Midbrain (tissue), 1 donor: ENCODE data around the gene ITGA2B.
"Not testable (repeated sequence)": the region's sequence is repeated elsewhere in the genome, so short reads cannot be mapped to it uniquely, and the experiment has no call there.

Experiments used
- DNase-seq: peaks from one replicate; lab custom pipeline; 2025; lab: John Stamatoyannopoulos, UW

ITGA2B gene

DNA sequence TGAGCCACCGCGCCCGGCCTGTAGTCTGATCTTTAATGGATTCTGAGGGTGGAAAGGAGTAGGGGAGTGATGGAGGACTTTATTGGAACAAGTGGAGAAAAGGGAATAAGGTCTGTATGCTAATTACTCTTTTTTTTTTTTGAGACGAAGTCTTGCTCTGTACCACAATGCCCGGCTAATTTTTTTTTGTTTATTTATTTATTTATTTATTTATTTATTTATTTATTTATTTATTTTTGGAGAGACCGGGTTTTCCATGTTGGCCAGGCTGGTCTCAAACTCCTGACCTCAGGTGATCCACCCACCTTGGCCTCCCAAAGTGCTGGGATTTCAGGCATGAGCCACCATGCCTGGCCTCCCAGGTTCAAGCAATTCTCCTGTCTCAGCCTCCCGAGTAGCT is 59.9 kb downstream of the ITGA2B start:
- DNase-seq, result not testable (repeated sequence)

DNA sequence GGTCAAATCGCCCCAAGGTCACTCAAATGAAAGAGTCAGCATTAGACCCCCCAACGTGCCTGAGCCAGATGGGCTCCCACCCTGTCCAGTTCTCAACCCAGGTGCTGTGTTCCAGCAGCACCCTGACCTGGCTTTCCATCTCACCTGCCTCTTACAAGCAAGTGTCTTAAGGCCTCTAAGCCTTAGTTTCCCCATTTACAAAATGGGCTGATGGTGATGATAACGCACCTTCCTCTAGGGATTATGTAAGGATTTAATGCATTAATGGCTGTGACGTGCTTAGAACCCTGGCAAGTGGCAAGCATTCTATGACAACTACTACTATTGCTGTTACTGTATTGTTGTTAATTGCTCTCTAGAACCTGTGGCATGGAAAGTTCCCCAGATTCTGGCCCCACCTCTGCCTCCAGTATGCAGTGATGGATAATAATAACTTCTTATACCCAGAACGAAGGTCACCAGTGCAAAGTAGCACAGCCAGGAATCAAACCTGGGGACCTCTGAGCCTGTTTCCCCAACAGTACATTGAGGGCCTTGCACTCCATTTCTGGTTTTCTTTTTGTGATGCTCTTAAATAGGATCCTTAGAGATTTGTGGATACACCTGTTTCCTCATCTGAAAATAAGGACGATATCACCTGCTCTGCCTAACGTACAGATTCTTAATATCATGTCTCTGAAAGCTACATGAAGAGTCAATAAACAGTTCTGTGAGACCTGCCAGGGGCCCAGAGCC is 61.6 kb downstream of the ITGA2B start:
- DNase-seq, result no peak

DNA sequence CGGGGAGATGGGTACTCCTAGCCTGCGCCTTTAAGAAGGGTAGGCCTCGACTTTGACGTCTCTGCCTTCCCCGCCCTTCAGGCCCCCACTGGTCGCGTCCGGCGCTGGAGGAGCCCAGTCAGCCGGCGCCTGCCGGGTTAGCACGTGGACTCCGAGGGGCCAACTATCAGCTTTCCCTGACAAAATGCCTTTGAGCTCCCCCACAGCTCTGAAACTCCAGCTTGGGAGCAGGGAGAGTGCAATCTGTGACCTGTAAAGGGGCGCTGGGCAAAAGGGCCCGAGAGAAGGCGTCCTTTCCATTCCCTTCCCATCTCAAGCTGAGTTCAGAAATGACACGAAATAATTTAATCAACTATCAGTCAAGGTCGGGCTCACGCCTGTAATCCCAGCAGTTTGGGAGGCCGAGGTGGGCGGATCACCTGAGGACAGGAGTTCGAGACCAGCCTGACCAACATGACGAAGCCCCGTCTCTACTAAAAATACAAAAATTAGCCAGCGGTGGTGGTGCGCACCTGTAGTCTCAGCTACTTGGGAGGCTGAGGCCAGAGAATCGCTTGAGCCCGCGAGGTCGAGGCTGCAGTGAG is 62.5 kb downstream of the ITGA2B start:
- peak; percentile 97 for DNase-seq

DNA sequence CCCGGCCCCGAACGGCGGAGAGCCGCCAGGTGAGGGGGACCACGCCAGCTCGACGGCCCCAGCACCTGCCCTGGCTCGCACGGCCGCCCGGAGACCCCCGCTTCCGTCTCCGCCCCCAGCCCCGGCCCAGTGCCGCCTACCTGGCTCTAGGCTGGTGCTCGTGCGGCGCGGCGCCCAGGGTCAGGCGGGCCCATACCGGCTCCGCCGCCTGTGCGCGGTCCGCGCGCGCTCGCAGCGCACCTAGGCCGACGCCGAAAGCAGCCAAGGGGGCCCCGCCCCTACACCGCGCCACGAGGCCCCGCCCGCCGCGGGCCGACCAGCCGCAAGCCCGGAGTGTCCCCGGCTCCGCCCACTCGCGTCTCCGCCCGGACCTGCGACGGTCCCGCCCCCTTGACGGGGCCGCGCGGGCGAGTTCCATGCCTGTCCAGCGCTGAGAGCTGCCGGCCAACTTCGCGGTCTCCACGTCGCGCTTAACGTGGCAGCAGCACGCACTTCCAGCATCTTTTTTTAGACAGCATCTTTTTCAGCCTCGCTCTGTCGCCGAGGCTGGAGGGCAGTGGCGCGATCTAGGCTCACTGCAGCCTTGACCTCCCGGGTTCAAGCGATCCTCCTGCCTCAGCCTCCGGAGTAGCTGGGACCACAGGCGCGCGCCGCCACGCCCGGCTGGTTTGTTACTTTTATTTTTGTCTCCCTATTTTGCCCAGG is 64.7 kb downstream of the ITGA2B start, which contains the start of gene SLC25A39:
SLC25A39 (minus strand) TSS at position 253 of the 705 bp plus-strand sequence. CDS start 1,261 bp downstream, outside the sequence.
- peak; percentile 96 for DNase-seq

DNA sequence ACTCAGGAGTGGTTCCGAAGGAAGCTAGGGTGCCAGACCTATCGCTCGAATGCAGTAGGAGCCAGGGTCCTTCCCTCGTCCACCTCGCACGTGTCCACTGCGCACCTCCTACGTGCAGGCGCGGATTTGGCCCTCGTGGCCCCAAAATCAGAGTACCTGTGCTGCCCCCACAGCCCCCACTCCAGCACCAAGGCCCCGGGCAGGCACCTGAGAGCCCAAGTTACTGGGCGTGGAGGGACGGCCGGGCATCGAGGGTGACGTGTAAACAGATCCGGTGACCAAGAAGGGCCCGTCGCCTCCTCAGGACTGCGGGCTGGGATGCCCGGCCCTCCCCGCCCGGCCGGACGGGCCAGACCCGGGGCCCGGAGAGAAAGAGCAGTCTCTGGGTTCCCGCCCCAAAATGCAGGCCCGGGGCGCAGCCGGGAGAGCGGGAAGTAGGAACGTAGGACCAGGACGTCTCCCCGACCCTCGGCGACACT is 65.3 kb downstream of the ITGA2B start:
- DNase-seq, result no peak

DNA sequence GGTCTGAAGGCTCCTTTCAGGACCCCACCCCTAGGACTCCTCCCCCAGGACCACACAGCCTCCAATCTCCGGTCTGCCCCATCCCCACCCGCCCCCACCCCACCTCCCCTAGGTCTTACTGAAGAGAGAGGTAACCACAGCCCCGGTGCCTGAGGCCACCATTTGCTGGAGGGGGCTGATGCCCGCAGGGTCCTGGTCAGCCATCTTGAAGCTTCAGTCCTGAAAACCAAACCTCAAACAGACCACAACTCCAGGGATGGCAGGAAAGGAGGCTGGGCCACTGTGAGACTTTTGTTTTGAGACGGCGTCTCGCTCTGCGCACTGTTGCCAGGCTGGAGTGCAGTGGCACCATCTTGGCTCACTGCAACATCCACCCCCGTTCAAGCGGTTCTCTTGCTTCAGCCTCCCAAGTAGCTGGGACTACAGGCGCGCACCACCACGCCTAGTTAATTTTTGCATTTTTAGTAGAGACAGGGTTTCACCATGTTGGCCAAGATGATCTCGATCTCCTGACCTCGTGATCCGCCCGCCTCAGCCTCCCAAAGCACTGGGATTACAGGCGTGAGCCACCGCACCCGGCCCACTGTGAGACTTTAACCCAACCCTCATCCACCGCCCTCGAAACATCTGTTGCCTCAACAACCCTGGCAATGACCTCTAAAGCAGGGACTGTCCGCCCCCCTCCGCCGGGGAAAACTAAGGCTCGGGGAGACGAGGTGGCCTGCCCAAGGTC is 65.9 kb downstream of the ITGA2B start:
- DNase-seq, result no peak

DNA sequence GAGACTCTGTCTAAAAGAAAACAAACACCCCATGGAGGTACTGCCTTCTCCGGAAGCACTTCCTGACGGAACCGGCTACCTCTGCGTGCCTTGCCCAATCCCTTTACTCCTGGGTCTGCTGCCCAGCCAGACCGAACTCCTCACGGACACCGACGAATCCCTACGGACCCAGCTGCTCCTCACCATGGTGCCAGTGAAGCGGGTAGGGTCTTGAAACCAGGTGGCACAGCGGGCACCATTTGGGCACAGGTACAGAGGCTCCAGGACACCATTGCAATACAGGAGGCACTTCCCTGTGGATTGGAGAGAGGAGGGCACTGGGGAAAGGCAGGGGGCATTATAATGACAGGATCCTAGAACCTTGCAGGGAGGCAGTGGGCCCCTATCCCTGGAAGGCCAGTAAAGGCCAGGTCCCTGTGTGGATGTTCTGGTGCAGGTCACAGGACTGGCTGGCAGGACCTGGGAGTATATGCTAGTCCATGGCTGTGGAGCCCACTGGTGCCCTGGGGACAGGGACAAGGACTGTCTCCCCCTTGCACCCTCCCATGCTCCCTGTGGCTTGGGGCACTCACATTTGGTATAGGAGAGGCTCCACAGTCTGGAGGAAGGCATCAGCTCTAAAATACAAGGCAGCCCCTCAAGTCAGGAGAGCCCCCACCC is 67.1 kb downstream of the ITGA2B start:
- DNase-seq, result no peak
